HEK293T (cell line): ENCODE results near the gene WDR41.

Experiments used
- BHLHE40 ChIP-seq: fragments of 450-650 bp; IDR thresholded peaks from 2 replicates; pipeline ENCODE4 v1.6.1; 2016; ENCODE audit warnings: mild to moderate bottlenecking, moderate library complexity, borderline replicate concordance
- ELF4 ChIP-seq: fragments of 450-650 bp; IDR thresholded peaks from 2 replicates; pipeline ENCODE4 v1.6.1; 2017; ENCODE audit warnings: antibody characterized with exemption
- L3MBTL2 ChIP-seq: fragments of 450-650 bp; conservative IDR thresholded peaks from 2 replicates; pipeline ENCODE4 v1.6.1; 2016; ENCODE audit warnings: mild to moderate bottlenecking
- NFRKB ChIP-seq: fragments of 450-650 bp; IDR thresholded peaks from 2 replicates; pipeline ENCODE4 v1.6.1; 2016; ENCODE audit warnings: mild to moderate bottlenecking, moderate library complexity
- SP1 ChIP-seq: fragments of 450-650 bp; IDR thresholded peaks from 2 replicates; pipeline ENCODE4 v1.6.1; 2017

GRCh38 chr5:77423022-77423750 lies 68.9 kb downstream of the WDR41 start:
- TF ChIP-seq L3MBTL2 (no peak), BHLHE40 (no peak), SP1 (no peak), NFRKB (no peak), ELF4 (no peak)
